Stomach smooth muscle (tissue), 2 donors: ENCODE results near the gene SH3RF3.

Experiments
- H3K27ac ChIP-seq: one replicate; pipeline ENCODE4 v1.7.0; 2013; ENCODE audit warnings: mild to moderate bottlenecking, low read length, inconsistent platforms
- H3K27me3 ChIP-seq, 2 donors: one replicate each; pipeline ENCODE4 v1.7.0; 2013; ENCODE audit warnings: low read length in 2 of 2; ENCODE audit not compliant: insufficient read depth in 2 of 2, control insufficient read depth in 1 of 2
- H3K36me3 ChIP-seq, 2 donors: one replicate each; pipeline ENCODE4 v1.7.0; 2013; ENCODE audit warnings: low read length in 2 of 2; ENCODE audit not compliant: control insufficient read depth in 2 of 2, insufficient read depth in 2 of 2
- H3K4me1 ChIP-seq: one replicate; pipeline ENCODE4 v1.7.0; 2013; ENCODE audit warnings: low read length; ENCODE audit not compliant: control insufficient read depth, insufficient read depth
- H3K4me3 ChIP-seq, 2 donors: one replicate each; pipeline ENCODE4 v1.7.0; 2013; ENCODE audit warnings: low read length in 2 of 2
- H3K9ac ChIP-seq, 2 donors: one replicate each; pipeline ENCODE4 v1.7.0; 2013; ENCODE audit warnings: low read length in 2 of 2, mild to moderate bottlenecking in 1 of 2
- H3K9me3 ChIP-seq, 2 donors: one replicate each; pipeline ENCODE4 v1.7.0; 2013; ENCODE audit warnings: low read length in 2 of 2; ENCODE audit not compliant: control insufficient read depth in 2 of 2
- donor health status: healthy.
- donor health status: Pancreatic carcinoma.

The SH3RF3 gene

GRCh38 chr2:109391243-109391642, 262.2 kb downstream of the SH3RF3 start:
- Histone ChIP-seq H3K27me3 (no peaks in the 10 kb centered on the region), H3K4me3 (no peak overlapping the region), H3K27ac (no peak overlapping the region), H3K36me3 (peaks cover 0 to 2% of the 10 kb centered on the region in 2 donors), H3K9me3 (no peaks in the 10 kb centered on the region), H3K4me1 (no peaks in the 10 kb centered on the region), H3K9ac (no peak overlapping the region)

GRCh38 chr2:109392140-109392539, 263.1 kb downstream of the SH3RF3 start:
- Histone ChIP-seq H3K27me3 (no peaks in the 10 kb centered on the region), H3K4me3 (no peak overlapping the region), H3K9ac (no peak overlapping the region), H3K9me3 (no peaks in the 10 kb centered on the region), H3K27ac (no peak overlapping the region), H3K4me1 (no peaks in the 10 kb centered on the region), H3K36me3 (peaks cover 0 to 2% of the 10 kb centered on the region in 2 donors)

GRCh38 chr2:109392816-109393661, 264.0 kb downstream of the SH3RF3 start:
- H3K4me3 ChIP-seq: no peak overlapping the region
- no peaks in the 10 kb centered on the region for H3K9me3 ChIP-seq
- no peaks in the 10 kb centered on the region for H3K4me1 ChIP-seq
- H3K27ac ChIP-seq: no peak overlapping the region
- no peaks in the 10 kb centered on the region for H3K27me3 ChIP-seq
- peaks cover 0 to 4% of the 10 kb centered on the region in 2 donors for H3K36me3 ChIP-seq
- H3K9ac ChIP-seq: no peak overlapping the region

GRCh38 chr2:109393662-109393972, 264.6 kb downstream of the SH3RF3 start:
- peaks cover 0 to 4% of the 10 kb centered on the region in 2 donors for H3K36me3 ChIP-seq
- no peak overlapping the region for H3K27ac ChIP-seq
- no peaks in the 10 kb centered on the region for H3K9me3 ChIP-seq
- no peaks in the 10 kb centered on the region for H3K27me3 ChIP-seq
- no peaks in the 10 kb centered on the region for H3K4me1 ChIP-seq
- no peak overlapping the region for H3K9ac ChIP-seq
- H3K4me3 ChIP-seq: no peak overlapping the region

- H3K9ac ChIP-seq: no peak overlapping the region
- H3K4me1 ChIP-seq: no peaks in the 10 kb centered on the region
- no peak overlapping the region for H3K27ac ChIP-seq
- no peaks in the 10 kb centered on the region for H3K27me3 ChIP-seq
- H3K36me3 ChIP-seq: peaks cover 7 to 9% of the 10 kb centered on the region in 2 donors
- no peak overlapping the region for H3K4me3 ChIP-seq
- no peaks in the 10 kb centered on the region for H3K9me3 ChIP-seq
Observed at GRCh38 chr2:109395494-109396201, 266.6 kb downstream of the SH3RF3 start.

- Histone ChIP-seq H3K27ac (no peak overlapping the region), H3K4me3 (no peak overlapping the region), H3K36me3 (peaks cover 7 to 9% of the 10 kb centered on the region in 2 donors), H3K27me3 (no peaks in the 10 kb centered on the region), H3K4me1 (no peaks in the 10 kb centered on the region), H3K9ac (no peak overlapping the region), H3K9me3 (no peaks in the 10 kb centered on the region)
Observed at GRCh38 chr2:109396202-109397180, 267.5 kb downstream of the SH3RF3 start.

- no peaks in the 10 kb centered on the region for H3K27me3 ChIP-seq
- H3K4me3 ChIP-seq: no peak overlapping the region
- H3K9me3 ChIP-seq: no peaks in the 10 kb centered on the region
- no peak overlapping the region for H3K9ac ChIP-seq
- peaks cover 7 to 9% of the 10 kb centered on the region in 2 donors for H3K36me3 ChIP-seq
- H3K27ac ChIP-seq: no peak overlapping the region
- H3K4me1 ChIP-seq: no peaks in the 10 kb centered on the region
Observed at GRCh38 chr2:109397893-109398292, 268.9 kb downstream of the SH3RF3 start.

- peaks cover 7 to 9% of the 10 kb centered on the region in 2 donors for H3K36me3 ChIP-seq
- H3K9me3 ChIP-seq: no peaks in the 10 kb centered on the region
- H3K27ac ChIP-seq: no peak overlapping the region
- H3K9ac ChIP-seq: no peak overlapping the region
- no peak overlapping the region for H3K4me3 ChIP-seq
- no peaks in the 10 kb centered on the region for H3K27me3 ChIP-seq
- H3K4me1 ChIP-seq: no peaks in the 10 kb centered on the region
Observed at GRCh38 chr2:109398366-109399015, 269.5 kb downstream of the SH3RF3 start.

GRCh38 chr2:109399066-109399465, 270.1 kb downstream of the SH3RF3 start:
- H3K36me3 ChIP-seq: peaks cover 7 to 12% of the 10 kb centered on the region in 2 donors
- no peak overlapping the region for H3K9ac ChIP-seq
- no peak overlapping the region for H3K27ac ChIP-seq
- no peak overlapping the region for H3K4me3 ChIP-seq
- no peaks in the 10 kb centered on the region for H3K4me1 ChIP-seq
- H3K27me3 ChIP-seq: no peaks in the 10 kb centered on the region
- no peaks in the 10 kb centered on the region for H3K9me3 ChIP-seq

- Histone ChIP-seq H3K4me3 (no peak overlapping the region), H3K36me3 (peaks cover 7 to 12% of the 10 kb centered on the region in 2 donors), H3K27me3 (no peaks in the 10 kb centered on the region), H3K9me3 (no peaks in the 10 kb centered on the region), H3K27ac (no peak overlapping the region), H3K4me1 (no peaks in the 10 kb centered on the region), H3K9ac (no peak overlapping the region)
Observed at GRCh38 chr2:109400102-109400501, 271.1 kb downstream of the SH3RF3 start.
